Suprapubic skin (tissue), 3 donors: ENCODE measurements around the gene SPECC1.

ENCODE experiments used
- CTCF ChIP-seq, 2 donors: fragments of 200-600 bp in 1 of 2; fragments of 450-650 bp in 1 of 2; sonication (generic) in 1 of 2; IDR thresholded peaks; one replicate each; pipeline ENCODE4 v1.5.1; 2016 to 2019; ENCODE audit warnings: antibody characterized with exemption in 2 of 2, mild to moderate bottlenecking in 1 of 2, moderate library complexity in 1 of 2
- POLR2A ChIP-seq, 2 donors: fragments of 450-650 bp; IDR thresholded peaks; one replicate each; pipeline ENCODE4 v1.6.1; 2017; ENCODE audit warnings: antibody characterized with exemption in 2 of 2, mild to moderate bottlenecking in 2 of 2, moderate library complexity in 2 of 2

- TF ChIP-seq CTCF (IDR thresholded peaks at IDR 0.05) (no peak), POLR2A (IDR thresholded peaks at IDR 0.05) (no peak)
These were observed 69.0 kb downstream of the SPECC1 start for GRCh38 chr17:20077978-20078685.
